Nephron (organoid): Measurements from ENCODE around the gene WDPCP.

Source experiments
- H3K27ac Mint-ChIP-seq, 3 experiments: 2 replicates each; pipeline ENCODE4 v1.8.0; 2020; ENCODE audit warnings: mixed read lengths in 3 of 3, mild to moderate bottlenecking in 2 of 3, moderate library complexity in 1 of 3
- H3K27me3 Mint-ChIP-seq: 2 replicates; pipeline ENCODE4 v1.8.0; 2021; ENCODE audit warnings: low read depth, mild to moderate bottlenecking, moderate library complexity, mixed read lengths
- H3K36me3 Mint-ChIP-seq: 2 replicates; pipeline ENCODE4 v1.8.0; 2020; ENCODE audit warnings: low read depth, mixed read lengths
- H3K4me1 Mint-ChIP-seq: 2 replicates; pipeline ENCODE4 v1.8.0; 2020; ENCODE audit warnings: mixed read lengths
- H3K4me3 Mint-ChIP-seq, 3 experiments: 2 replicates each; pipeline ENCODE4 v1.8.0; 2020; ENCODE audit warnings: mild to moderate bottlenecking in 3 of 3, mixed read lengths in 3 of 3, moderate library complexity in 2 of 3
- H3K9me3 Mint-ChIP-seq: 2 replicates; pipeline ENCODE4 v1.8.0; 2020; ENCODE audit warnings: mixed read lengths
- TF ChIP-seq, protein P1 (sequence below), 3 experiments: fragments of 200-600 bp; sonication (generic); IDR thresholded peaks; one replicate each; pipeline ENCODE4 v1.5.0; 2021; ENCODE audit warnings: antibody characterized with exemption in 3 of 3; ENCODE audit not compliant: unreplicated experiment in 3 of 3

Gene WDPCP

DNA sequence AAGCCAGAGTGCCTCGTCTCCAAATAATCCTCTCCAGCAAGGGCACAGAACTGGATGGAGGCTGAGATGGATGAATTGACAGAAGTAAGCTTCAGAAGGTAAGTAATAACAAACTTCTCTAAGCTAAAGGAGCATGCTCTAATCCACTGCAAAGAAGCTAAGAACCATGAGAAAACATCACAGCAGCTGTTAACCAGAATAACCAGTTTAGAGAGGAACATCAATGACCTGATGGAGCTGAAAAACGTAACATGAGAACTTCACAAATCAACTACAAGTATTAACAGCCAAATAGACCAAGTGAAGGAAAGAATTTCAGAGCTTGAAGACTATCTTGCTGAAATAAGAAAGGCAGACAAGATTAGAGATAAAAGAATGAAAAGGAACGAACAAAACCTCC is 32.3 kb downstream of the WDPCP start:
- H3K4me1 Mint-ChIP-seq, result peaks cover 18% of the 10 kb centered on the region
- TF ChIP-seq, protein P1, sequence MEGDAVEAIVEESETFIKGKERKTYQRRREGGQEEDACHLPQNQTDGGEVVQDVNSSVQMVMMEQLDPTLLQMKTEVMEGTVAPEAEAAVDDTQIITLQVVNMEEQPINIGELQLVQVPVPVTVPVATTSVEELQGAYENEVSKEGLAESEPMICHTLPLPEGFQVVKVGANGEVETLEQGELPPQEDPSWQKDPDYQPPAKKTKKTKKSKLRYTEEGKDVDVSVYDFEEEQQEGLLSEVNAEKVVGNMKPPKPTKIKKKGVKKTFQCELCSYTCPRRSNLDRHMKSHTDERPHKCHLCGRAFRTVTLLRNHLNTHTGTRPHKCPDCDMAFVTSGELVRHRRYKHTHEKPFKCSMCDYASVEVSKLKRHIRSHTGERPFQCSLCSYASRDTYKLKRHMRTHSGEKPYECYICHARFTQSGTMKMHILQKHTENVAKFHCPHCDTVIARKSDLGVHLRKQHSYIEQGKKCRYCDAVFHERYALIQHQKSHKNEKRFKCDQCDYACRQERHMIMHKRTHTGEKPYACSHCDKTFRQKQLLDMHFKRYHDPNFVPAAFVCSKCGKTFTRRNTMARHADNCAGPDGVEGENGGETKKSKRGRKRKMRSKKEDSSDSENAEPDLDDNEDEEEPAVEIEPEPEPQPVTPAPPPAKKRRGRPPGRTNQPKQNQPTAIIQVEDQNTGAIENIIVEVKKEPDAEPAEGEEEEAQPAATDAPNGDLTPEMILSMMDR (IDR thresholded peaks at IDR 0.05; ENCODE audit: unreplicated experiment in 3 of 3), result no peak
- no peak overlapping the region for H3K27ac Mint-ChIP-seq
- peaks cover 46% of the 10 kb centered on the region for H3K9me3 Mint-ChIP-seq
- no peak overlapping the region for H3K4me3 Mint-ChIP-seq
- H3K27me3 Mint-ChIP-seq, result no peaks in the 10 kb centered on the region
- H3K36me3 Mint-ChIP-seq, result peaks cover 56% of the 10 kb centered on the region

DNA sequence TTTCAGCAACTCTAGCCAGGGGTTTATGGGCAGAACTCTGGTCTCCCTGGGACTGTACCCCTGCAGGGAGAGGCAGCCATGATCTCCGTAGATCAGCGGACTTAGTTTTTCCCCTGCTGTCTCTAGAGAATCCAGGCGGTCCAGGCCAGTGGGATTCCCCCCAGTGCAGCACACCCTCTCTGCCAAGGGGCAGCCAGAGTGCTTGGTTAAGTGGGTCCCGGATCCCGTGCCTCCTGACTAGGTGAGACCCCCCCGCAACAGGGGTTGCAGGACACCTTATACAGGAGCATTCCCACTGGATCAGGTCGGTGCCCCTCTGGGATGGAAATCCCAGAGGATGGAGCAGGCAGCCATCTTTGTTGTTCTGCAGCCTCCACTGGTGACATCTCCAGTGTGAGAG is 33.0 kb downstream of the WDPCP start:
- H3K4me3 Mint-ChIP-seq, result no peak overlapping the region
- TF ChIP-seq, protein P1 (IDR thresholded peaks at IDR 0.05; ENCODE audit: unreplicated experiment in 3 of 3), result no peak
- H3K9me3 Mint-ChIP-seq, result peaks cover 40% of the 10 kb centered on the region
- no peaks in the 10 kb centered on the region for H3K27me3 Mint-ChIP-seq
- H3K36me3 Mint-ChIP-seq, result peaks cover 49% of the 10 kb centered on the region
- peaks cover 18% of the 10 kb centered on the region for H3K4me1 Mint-ChIP-seq
- H3K27ac Mint-ChIP-seq, result no peak overlapping the region

DNA sequence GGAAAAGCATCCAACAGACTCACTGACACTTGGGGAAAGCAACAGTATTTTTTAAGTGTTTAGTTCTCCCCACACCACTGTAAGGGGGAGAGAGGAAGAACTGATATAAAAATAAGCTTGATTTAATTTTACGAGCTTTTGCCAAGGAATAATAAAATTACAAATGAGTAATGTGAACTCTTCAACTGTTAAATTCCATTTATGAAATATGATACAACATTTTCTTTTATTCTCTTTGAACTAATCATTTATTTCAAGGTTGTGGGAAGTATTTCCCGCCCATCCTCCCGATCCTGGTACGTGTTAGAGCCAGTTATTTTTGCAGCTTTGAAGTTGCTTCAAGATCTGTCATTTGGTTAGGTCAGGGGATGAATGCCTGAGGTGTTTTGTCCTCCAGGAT is 35.2 kb downstream of the WDPCP start:
- peaks cover 18% of the 10 kb centered on the region for H3K4me1 Mint-ChIP-seq
- no peaks in the 10 kb centered on the region for H3K27me3 Mint-ChIP-seq
- H3K9me3 Mint-ChIP-seq, result peaks cover 24% of the 10 kb centered on the region
- TF ChIP-seq, protein P1 (IDR thresholded peaks at IDR 0.05; ENCODE audit: unreplicated experiment in 3 of 3), result no peak
- H3K36me3 Mint-ChIP-seq, result peaks cover 35% of the 10 kb centered on the region
- peak overlapping the region; percentile 26 to 74 (median 42) for H3K27ac Mint-ChIP-seq
- H3K4me3 Mint-ChIP-seq, result no peak overlapping the region

DNA sequence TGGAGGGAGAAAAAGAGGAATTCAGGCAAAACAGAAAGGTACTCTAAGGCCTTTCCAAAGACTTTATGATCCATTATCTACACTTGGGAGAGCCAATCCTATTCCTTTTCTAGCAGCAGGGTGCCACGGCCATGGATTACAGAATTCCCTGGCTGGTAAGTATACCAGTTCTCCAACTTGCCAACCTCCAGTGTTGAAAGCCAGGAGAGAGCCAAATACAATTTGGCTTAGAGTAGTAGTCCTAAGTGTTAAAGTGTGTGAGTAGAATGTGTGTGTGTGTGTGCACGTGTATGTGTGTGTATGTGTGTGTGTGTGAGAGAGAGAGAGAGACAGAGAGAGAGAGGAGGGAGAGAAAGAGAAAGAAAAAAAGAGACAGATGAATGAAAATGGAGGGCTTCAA is 43.3 kb downstream of the WDPCP start:
- TF ChIP-seq, protein P1 (IDR thresholded peaks at IDR 0.05; ENCODE audit: unreplicated experiment in 3 of 3), result no peak
- Mint-ChIP-seq H3K36me3 (no peaks in the 10 kb centered on the region), H3K4me3 (no peak overlapping the region), H3K27me3 (no peaks in the 10 kb centered on the region), H3K4me1 (no peaks in the 10 kb centered on the region), H3K9me3 (no peaks in the 10 kb centered on the region), H3K27ac (no peak overlapping the region)

DNA sequence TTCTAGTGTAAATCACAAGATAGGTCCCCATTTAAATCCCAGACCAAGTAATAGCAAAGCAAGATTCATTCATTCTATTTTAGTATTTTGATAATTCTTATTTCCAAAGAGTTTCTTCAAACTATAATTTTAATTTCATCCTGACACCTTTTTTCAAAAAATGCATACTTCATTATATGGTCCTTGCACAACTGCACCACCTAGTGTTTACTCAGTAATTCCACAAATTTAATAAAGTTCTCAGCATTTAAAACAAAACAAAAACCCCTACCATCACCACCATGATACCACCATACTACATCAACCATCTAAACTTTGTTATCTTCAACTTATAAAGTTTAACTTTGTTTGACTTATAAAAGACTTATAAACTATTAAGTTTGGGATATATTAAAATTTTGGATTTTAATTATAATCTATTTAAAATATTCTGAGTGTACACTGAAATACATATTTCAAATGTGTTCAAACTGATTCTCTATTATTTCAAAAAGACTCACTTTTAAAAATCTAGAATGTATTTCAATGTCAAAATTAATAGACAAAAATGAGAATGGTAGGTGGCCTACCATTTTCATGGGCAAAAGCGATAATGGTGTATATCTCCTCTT is 44.2 kb downstream of the WDPCP start:
- H3K27me3 Mint-ChIP-seq, result no peaks in the 10 kb centered on the region
- no peak overlapping the region for H3K4me3 Mint-ChIP-seq
- no peaks in the 10 kb centered on the region for H3K9me3 Mint-ChIP-seq
- H3K36me3 Mint-ChIP-seq, result no peaks in the 10 kb centered on the region
- TF ChIP-seq, protein P1 (IDR thresholded peaks at IDR 0.05; ENCODE audit: unreplicated experiment in 3 of 3), result peak; percentile 40 to 58 (median 56)
- no peak overlapping the region for H3K27ac Mint-ChIP-seq
- H3K4me1 Mint-ChIP-seq, result no peaks in the 10 kb centered on the region

DNA sequence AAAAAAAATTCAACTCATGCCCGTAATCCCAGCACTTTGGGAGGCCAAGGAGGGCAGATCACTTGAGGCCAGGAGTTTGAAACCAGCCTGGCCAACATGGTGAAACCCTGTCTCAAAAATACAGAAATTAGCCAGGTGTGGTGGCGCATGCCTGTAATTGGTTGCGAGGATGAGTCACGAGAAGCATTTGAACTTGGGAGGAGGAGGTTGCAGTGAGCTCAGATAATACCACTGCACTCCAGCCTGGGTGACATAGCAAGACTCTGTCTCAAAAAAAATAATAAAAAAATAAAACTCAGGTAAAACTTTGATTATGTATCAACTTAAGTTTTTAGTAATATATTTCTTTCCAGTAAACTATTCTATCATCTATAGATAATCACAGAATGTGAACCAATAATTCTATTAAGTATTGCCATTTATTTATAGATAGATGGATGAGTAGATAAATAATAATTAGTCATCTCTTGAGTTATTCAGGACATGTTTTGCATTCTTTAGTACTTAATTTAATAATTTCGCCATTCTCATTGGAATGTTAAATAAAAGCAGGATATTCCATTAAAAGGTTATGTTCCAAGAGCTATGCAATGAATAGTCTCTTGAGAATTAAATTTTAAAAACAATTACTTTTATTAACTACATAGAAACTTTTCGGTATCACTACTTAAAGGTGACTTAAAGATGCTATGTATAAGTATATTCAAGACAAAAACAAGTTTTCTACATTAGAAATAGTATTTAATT is 48.7 kb downstream of the WDPCP start:
- Mint-ChIP-seq H3K4me3 (no peak overlapping the region), H3K27ac (no peak overlapping the region), H3K36me3 (peaks cover 7% of the 10 kb centered on the region), H3K27me3 (no peaks in the 10 kb centered on the region), H3K9me3 (peaks cover 13% of the 10 kb centered on the region), H3K4me1 (no peaks in the 10 kb centered on the region)
- TF ChIP-seq, protein P1 (IDR thresholded peaks at IDR 0.05; ENCODE audit: unreplicated experiment in 3 of 3), result no peak
